GM21447 (cell line): ENCODE measurements around the gene CSNK2B.

Source experiments
- ATAC-seq: cut with Tn5 transposase; IDR thresholded peaks from one replicate; pipeline ENCODE4 v1.9.1; 2021; ENCODE audit not compliant: unreplicated experiment

The CSNK2B gene

GRCh38 chr6:31665501-31666336 lies at the start of gene CSNK2B:
Gene CSNK2B (plus strand): TSS chr6:31666080. CDS start chr6:31666832, 752 bp downstream.
- ATAC-seq, result peak; percentile 73

DNA sequence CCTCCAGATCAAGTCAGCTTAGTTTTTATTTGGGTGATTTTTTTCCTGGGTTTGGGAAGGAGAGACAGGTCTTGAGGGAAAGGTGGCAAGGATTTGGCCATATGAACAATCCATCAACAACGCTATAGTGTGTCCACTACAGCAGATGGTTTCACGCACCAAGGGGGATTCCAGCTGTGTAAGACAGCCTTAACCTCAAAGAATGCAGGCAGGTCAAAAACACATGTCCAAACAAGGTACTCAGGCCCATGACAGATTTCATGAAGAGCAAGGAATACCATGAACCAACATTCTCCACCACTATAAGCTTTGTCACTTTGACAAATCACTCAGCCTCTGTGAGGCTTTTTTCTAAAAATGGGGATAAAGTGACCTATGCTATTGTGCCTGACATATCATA lies 48.9 kb upstream of the CSNK2B start:
- ATAC-seq, result no peak

- peak; percentile 80 for ATAC-seq
These were observed 45.9 kb upstream of the CSNK2B start for GRCh38 chr6:31619805-31620585.

GRCh38 chr6:31620586-31621319 lies 45.1 kb upstream of the CSNK2B start, which contains the start of gene PRRC2A:
Gene PRRC2A (plus strand): TSS chr6:31620715. CDS start chr6:31622790, 2,075 bp downstream.
- peak; percentile 29 for ATAC-seq

DNA sequence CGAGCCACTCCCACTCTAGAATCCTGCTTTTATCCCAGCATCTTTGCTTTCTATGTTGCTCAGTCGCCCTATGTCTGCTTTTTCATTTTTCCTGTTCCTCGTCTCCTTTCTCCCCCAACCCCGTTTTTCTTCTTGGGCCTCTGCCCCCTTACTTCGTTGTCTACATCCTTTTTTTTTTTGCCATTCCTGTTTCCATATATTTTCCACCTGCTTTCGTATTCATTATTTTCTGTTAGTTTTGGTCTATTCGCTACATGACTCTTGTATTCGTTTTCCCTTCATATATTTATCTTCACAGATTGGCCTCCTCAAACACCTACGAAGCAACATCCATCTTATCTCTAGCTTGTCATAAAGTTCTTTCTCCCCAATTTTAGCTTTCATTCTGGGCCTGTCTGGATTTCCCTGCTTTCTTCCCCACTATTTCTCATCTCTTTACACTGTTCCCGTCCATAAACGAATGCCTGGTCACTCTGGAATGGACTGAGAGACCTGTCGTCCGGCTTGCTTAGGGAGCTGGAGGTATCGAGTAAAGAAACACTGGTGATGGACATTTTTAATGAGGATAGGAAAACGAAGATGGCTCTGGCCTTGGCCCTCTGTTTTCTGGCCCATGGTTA lies 44.5 kb upstream of the CSNK2B start:
- no peak for ATAC-seq

- no peak for ATAC-seq
These were observed 43.9 kb upstream of the CSNK2B start for GRCh38 chr6:31621991-31622390.

GRCh38 chr6:31622684-31623091 lies 43.2 kb upstream of the CSNK2B start:
- no peak for ATAC-seq

DNA sequence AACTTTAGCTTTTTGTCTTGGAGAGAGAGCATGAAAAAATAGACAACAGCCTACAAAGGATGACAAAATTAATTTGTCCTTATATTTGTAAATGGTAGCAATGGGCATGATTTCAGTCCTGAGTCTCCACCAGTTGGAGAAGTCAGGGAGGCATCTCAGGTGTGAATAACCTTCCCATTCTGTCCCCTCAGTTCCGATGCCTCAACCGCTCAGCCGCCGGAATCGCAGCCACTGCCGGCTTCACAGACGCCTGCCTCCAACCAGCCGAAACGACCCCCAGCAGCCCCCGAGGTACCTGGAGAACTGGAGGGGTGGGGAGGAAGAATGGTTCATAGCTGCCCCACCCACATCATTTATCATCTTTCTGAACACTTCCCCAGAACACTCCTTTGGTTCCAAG lies 41.8 kb upstream of the CSNK2B start:
- ATAC-seq, result no peak

DNA sequence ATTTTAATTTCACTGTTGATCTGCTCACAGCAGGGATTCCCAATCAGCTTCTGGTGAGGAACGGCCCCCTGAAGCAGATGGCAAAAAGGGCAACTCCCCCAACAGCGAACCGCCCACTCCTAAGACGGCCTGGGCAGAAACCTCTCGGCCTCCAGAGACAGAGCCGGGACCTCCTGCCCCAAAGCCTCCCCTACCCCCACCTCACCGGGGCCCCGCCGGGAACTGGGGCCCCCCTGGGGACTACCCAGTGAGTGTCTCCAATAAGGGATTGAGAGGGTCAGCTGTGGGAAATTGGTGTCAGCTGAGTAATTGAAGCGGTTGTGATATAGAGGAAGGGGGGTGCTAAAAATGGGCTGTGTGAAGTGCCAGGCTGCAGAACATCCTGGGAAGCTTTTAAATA lies 38.9 kb upstream of the CSNK2B start:
- ATAC-seq, result no peak

DNA sequence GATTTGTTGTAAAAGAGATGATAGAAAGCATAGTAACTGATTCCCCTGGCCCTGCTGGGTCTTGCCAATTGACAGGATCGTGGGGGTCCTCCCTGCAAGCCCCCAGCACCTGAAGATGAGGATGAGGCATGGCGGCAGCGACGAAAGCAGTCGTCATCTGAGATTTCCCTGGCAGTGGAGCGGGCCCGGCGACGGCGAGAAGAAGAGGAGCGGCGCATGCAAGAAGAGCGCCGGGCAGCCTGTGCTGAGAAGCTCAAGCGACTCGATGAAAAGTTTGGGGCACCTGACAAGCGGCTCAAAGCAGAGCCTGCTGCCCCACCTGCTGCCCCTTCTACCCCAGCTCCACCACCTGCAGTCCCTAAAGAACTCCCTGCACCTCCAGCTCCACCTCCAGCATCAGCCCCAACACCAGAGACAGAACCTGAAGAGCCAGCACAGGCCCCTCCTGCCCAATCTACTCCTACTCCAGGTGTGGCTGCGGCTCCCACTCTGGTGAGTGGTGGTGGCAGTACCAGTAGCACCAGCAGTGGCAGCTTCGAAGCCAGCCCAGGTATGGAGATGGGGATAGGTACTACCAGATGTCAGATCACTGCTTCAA lies 38.1 kb upstream of the CSNK2B start:
- ATAC-seq, result no peak

DNA sequence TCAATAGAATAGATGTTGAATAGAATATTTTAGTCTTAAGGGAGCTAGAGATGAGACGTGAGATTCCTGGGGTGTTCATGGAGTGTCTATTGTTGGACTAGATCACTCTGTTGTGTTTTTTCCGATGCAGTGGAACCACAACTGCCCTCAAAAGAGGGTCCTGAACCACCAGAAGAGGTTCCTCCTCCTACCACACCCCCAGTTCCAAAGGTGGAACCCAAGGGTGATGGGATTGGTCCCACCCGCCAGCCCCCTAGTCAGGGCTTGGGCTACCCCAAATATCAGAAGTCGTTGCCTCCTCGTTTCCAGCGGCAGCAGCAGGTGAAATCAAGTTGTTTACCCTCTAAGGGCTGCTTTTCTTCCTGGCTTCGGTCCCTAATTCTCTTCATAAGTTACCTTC lies 36.9 kb upstream of the CSNK2B start:
- ATAC-seq, result no peak

GRCh38 chr6:31630177-31630934 lies 35.5 kb upstream of the CSNK2B start:
- ATAC-seq, result no peak

GRCh38 chr6:31631209-31631608 lies 34.7 kb upstream of the CSNK2B start:
- ATAC-seq, result no peak

GRCh38 chr6:31631681-31632278 lies 34.1 kb upstream of the CSNK2B start:
- ATAC-seq, result no peak

GRCh38 chr6:31632279-31632946 lies 33.5 kb upstream of the CSNK2B start:
- ATAC-seq, result no peak

DNA sequence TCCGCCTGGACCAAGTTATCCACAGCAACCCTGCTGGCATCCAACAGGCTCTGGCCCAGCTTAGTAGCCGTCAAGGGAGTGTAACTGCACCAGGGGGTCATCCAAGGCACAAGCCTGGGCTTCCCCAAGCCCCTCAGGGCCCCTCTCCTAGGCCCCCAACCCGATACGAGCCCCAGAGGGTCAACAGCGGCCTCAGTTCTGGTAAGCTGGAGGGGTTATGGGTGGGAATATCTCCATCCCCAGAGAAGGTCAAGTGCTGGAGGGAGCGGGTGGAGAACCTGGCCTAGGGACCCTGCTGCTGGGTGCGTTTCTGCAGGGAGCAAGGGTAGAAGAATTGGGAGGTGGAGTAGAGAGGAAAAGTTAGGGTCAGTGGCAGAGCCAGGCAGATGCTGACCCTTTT lies 32.4 kb upstream of the CSNK2B start:
- no peak for ATAC-seq

DNA sequence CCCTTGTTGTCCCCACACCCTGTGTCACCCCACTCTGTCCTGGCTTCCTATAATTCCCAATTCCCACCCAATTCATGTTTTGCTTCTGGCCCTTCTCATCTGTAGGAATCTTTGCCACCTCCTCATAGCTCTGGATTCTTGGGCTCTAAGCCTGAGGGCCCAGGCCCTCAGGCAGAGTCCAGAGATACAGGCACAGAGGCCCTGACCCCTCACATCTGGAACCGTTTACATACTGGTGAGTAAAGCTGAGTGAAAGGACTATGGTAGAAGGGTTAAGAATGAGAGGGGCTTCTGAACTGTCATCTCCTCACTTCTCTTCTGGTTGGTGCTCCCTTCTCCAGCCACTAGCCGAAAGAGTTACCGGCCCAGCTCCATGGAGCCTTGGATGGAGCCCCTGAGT lies 31.7 kb upstream of the CSNK2B start:
- no peak for ATAC-seq

GRCh38 chr6:31634969-31635575 lies 30.8 kb upstream of the CSNK2B start:
- ATAC-seq, result no peak
